ENCODE results near the gene OR10H3.
"Not testable (repeated sequence)": the region's sequence is repeated elsewhere in the genome, so short reads cannot be mapped to it uniquely, and the experiment has no call there.

Gene OR10H3, protein sequence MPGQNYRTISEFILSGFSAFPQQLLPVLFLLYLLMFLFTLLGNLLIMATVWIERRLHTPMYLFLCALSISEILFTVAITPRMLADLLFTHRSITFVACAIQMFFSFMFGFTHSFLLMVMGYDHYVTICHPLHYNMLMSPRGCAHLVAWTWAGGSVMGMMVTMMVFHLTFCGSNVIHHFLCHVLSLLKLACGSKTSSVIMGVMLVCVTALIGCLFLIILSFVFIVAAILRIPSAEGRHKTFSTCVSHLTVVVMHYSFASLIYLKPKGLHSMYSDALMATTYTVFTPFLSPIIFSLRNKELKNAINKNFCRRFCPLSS

DNA sequence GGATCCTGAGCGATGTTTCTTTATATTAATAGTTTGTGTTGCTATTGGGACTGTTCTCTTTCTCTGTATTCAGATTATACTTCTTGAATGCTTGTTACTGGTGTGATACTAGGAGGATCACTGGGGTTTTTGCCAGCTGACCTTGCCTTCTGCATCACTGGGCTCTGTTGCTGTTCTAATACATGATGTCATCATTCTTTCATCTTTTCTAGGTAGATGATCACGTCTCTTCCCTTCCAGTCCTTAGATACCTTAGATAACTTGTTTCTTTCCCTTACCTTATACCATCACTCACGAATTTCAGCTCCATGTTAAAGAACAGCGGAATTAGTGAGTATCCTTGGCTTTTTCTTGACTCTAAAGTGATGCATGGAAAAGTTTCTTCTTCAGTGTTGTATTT is at the start of gene OR10H3:
OR10H3 (plus strand) TSS at position 264 of the 400 bp plus-strand sequence. CDS start 3,408 bp downstream, outside the sequence.
- no peak for DNase-seq

GRCh38 chr19:15696654-15697194 is 41.1 kb upstream of the OR10H3 start:
- DNase-seq = no peak

- DNase-seq = no peak
Observed at GRCh38 chr19:15701757-15702533, 35.8 kb upstream of the OR10H3 start.

GRCh38 chr19:15702534-15702930 is 35.3 kb upstream of the OR10H3 start:
- DNase-seq = no peak

DNA sequence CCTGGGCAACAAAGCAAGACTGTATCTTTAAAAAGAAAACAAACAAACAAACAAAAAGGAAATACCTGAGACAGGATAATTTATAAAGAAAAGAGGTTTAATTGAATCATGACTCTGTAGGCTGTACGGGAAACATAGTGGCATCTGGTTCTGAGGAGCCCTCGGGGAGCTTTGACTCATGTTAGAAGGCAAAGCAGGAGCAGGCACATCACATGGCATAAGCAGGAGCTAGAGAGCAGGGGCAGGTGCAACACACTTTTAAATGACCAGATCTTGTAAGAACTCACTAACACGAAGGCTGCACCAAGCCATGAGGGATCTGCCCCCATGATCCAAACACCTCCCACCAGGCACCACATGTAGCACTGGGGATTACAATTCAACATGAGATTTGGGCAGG is 23.1 kb upstream of the OR10H3 start:
- DNase-seq = no peak

DNA sequence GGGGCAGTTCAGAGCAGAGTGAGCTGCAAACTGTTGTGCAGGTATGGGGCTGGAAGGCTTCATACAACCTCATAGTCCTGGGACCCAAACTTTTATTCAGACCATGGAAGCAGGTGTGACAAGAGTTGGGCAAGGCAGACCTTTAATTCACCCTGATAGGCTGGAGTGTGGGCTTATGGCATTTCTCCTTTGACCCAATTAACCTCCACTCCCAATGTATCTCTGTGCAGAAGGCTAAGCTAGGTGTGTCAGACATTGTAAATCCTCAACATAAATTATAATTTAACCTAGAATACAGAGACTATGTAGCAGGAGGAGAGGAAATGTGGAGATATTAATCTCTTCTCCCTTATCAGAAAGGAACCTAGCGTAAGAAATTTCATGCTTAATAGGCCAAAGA is 22.1 kb upstream of the OR10H3 start:
- no peak for DNase-seq

- DNase-seq = no peak
Observed at GRCh38 chr19:15717809-15718208, 20.0 kb upstream of the OR10H3 start.

DNA sequence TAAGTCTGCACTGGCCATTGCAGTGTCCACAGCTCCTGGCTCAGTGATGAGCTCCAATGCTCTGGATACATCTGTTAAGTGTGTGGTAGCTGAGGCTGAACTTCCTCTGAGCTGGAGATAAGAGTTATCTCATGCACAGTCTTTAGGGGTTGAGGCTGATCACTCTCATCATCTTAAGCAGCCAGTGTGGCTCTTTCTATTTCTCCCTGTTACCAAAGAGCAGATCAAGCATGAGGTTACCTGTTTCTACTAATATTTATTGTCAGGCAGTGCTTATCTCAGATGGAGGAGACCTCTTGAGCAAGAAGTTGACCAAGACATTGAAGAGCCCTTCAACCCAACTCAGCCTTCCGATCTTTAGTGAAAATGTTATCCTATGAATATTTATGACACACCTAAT is 16.5 kb upstream of the OR10H3 start:
- DNase-seq = no peak

DNA sequence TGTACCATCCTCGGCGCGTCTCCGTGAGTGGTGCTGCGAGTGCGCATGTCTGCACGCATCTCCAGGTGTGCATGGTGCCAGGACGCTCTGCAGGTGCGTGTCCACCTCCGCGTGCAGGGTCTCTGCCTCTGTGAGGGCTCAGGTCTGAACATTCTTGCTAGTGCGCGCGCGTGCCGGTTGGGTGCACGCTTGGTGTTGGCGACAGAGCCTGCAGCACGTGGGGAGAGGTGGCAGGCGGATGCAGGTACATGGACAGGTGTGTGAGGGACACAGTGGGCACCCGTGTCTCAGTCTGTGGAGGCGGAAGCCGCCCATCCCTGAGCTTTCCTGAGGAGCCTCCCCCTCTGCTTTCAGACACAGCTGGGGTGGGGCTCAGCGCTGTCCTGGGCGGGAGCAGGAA is 14.8 kb upstream of the OR10H3 start:
- no peak for DNase-seq

- no peak for DNase-seq
Observed at GRCh38 chr19:15727724-15728123, 10.1 kb upstream of the OR10H3 start, which contains the start of gene OR10H2. TSS of gene OR10H2 (plus strand) at chr19:15728024. CDS start at chr19:15728044, 20 bp downstream.

DNA sequence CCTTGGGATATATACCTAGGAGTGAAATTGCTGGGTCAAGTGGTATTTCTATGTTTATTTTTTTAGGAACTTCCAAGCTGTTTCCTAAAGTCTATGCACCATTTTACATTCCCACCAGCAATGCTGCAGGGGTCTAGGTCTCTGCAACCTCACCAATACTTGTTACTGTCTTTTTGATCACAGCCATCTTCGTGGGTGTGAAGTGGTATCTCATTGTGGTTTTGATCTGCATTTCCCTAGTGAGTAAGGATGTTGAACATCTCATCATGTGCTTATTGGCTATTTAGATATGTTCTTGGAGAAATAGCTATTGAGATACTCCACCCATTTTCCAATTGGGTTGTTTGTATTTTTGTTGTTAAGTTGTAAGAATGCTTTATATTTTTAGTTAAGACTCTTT is 7.2 kb upstream of the OR10H3 start:
- DNase-seq = no peak

DNA sequence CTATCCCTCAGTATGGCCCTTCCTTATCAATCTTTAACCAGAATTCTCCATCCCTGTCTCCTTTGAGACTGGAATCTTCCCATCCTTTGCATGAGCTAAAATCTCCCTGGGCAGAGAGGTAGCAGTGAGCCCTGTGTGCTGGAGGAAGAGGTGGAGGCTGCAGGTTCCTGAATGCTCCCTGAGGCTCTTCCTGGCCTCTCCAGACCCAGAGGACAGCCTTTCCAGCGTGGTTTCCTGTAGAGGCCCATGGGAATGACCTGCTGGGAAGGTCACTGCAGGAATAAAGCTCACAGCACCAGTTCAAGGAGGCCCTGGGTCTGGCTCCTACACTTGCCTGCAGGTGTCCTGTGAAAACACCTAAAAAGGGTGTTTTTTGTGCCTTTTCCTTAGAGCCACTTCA is 5.4 kb upstream of the OR10H3 start:
- DNase-seq = no peak

GRCh38 chr19:15733895-15734294 is 3.9 kb upstream of the OR10H3 start:
- DNase-seq = no peak

DNA sequence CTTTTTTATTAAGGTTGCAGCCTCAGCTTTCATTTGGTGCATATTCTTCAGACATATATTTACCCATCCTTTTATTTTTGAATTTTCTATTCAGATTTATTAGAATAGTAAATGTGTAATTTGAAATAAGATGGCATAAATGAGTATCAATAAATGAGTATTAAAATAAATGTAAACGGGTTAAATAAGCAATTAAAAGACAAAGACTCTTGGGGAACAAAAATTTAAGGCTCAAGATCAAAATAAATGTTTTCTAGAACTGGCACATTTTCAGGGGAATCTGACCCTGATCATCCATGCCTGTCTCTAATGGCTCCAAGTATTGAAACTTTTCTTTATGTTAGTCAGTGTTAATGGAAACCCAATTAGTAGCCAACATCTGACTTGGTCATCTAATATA is 3.0 kb downstream of the OR10H3 start:
- DNase-seq = no peak

- DNase-seq = no peak
Observed at GRCh38 chr19:15748239-15748638, 10.5 kb downstream of the OR10H3 start.

- DNase-seq = no peak
Observed at GRCh38 chr19:15758379-15758778, 20.6 kb downstream of the OR10H3 start.

DNA sequence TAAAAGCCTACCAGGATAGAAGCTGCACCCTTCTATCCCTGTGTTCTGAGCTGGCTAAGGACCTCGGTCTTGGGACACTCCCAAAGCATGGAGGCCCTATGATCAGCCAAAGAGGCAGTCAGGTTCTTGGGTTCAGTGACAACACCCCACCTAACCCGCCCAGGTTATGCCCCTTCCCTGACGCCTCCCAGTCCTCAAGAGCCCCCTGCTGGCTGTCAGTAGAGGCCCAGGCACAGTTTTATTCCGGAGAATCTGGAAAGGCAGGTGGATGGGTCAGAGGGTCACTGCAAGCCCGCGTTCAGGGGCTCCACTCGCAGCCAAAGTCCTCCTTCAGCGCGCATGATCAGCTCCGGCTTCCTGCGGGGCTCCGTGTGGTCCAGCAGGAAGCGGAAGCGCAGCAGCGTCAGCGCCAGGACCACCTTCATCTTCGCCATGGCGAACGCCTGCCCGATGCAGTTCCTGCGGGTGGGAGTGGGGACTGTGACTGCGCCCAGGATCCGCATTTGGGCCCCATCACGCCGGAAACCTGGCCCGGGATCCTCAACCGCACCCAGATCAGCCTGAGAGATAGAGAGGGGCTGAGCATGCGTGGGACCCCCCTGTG is 22.3 kb downstream of the OR10H3 start:
- no peak for DNase-seq

GRCh38 chr19:15769586-15769985 is 31.8 kb downstream of the OR10H3 start:
- DNase-seq = no peak

GRCh38 chr19:15774159-15774558 is 36.4 kb downstream of the OR10H3 start:
- DNase-seq = not testable (repeated sequence)

- no peak for DNase-seq
Observed at GRCh38 chr19:15775249-15775648, 37.5 kb downstream of the OR10H3 start.

GRCh38 chr19:15776264-15776663 is 38.5 kb downstream of the OR10H3 start:
- no peak for DNase-seq

- DNase-seq = no peak
Observed at GRCh38 chr19:15776991-15777970, 39.5 kb downstream of the OR10H3 start.

Measured in NCI-H510A (cell line).